Renal cortical epithelial cell (primary cell): Measurements from ENCODE around the gene PINLYP. TPM values are rescaled to one million over a fixed set of nuclear protein-coding genes. Genes with fewer than 3 reads are reported as not detected.
"Not testable (repeated sequence)": the region's sequence is repeated elsewhere in the genome, so short reads cannot be mapped to it uniquely, and the experiment has no call there.

Source experiments
- DNase-seq: peaks from one replicate; pipeline ENCODE4 v3.0.0-alpha.2; 2011; ENCODE audit warnings: low read depth
- total RNA-seq: library from RNA; depleted of rRNA; stranded (reverse); fragments of >200 nt; gene quantifications from 2 replicates; pipeline ENCODE4 v1.2.3, GENCODE V29; 2014

PINLYP gene
- 0.52 and 2.2 TPM in 2 replicates for total RNA-seq

GRCh38 chr19:43575156-43575950 lies at the start of gene PINLYP, which contains the start of gene XRCC1:
Gene PINLYP (plus strand): TSS chr19:43575801. CDS start chr19:43577192, 1,391 bp downstream.
Gene XRCC1 (minus strand): TSS chr19:43575527. CDS start chr19:43575458, 69 bp downstream.
- DNase-seq, result peak; percentile 96

- DNase-seq, result no peak
Observed at GRCh38 chr19:43525836-43526771, 49.5 kb upstream of the PINLYP start.

GRCh38 chr19:43526884-43527859 lies 48.4 kb upstream of the PINLYP start, which contains the start of gene ETHE1:
Gene ETHE1 (minus strand): TSS chr19:43527201. CDS start chr19:43527177, 24 bp downstream.
- peak; percentile 43 for DNase-seq

- DNase-seq, result peak; percentile 89
Observed at GRCh38 chr19:43527860-43528622, 47.6 kb upstream of the PINLYP start.

- no peak for DNase-seq
Observed at GRCh38 chr19:43532571-43532961, 43.0 kb upstream of the PINLYP start.

GRCh38 chr19:43532962-43533545 lies 42.5 kb upstream of the PINLYP start, which contains the start of gene ZNF575:
Gene ZNF575 (plus strand): TSS chr19:43533188. CDS start chr19:43534423, 1,235 bp downstream.
- peak; percentile 82 for DNase-seq

GRCh38 chr19:43533546-43534304 lies 41.9 kb upstream of the PINLYP start:
- DNase-seq, result peak; percentile 99

GRCh38 chr19:43534305-43534815 lies 41.2 kb upstream of the PINLYP start:
- no peak for DNase-seq

- peak; percentile 26 for DNase-seq
Observed at GRCh38 chr19:43534816-43535761, 40.5 kb upstream of the PINLYP start.

GRCh38 chr19:43538922-43539321 lies 36.7 kb upstream of the PINLYP start:
- no peak for DNase-seq

GRCh38 chr19:43540381-43540780 lies 35.2 kb upstream of the PINLYP start:
- no peak for DNase-seq

- no peak for DNase-seq
Observed at GRCh38 chr19:43541920-43542650, 33.5 kb upstream of the PINLYP start.

- no peak for DNase-seq
Observed at GRCh38 chr19:43544077-43544476, 31.5 kb upstream of the PINLYP start.

- DNase-seq, result no peak
Observed at GRCh38 chr19:43545276-43545675, 30.3 kb upstream of the PINLYP start.

GRCh38 chr19:43545981-43546380 lies 29.6 kb upstream of the PINLYP start:
- DNase-seq, result no peak

GRCh38 chr19:43546581-43546980 lies 29.0 kb upstream of the PINLYP start:
- no peak for DNase-seq

- DNase-seq, result not testable (repeated sequence)
Observed at GRCh38 chr19:43547926-43548325, 27.7 kb upstream of the PINLYP start.
